Coronary artery (tissue), 2 donors: ENCODE results near the gene LRRC72.

ENCODE experiments used
- DNase-seq: peaks from one replicate; pipeline ENCODE4 v3.0.0-alpha.2; 2017; ENCODE audit warnings: low spot score
- H3K27ac ChIP-seq, 2 donors: fragments of 200-600 bp; sonication (generic); one replicate each; pipeline ENCODE4 v1.5.1; 2016 to 2019
- H3K4me3 ChIP-seq: fragments of 200-600 bp; sonication (generic); 2 replicates; pipeline ENCODE4 v1.5.1; 2016; ENCODE audit warnings: mild to moderate bottlenecking, moderate library complexity
- TF ChIP-seq, protein P1 (sequence below): fragments of 200-600 bp; sonication (generic); IDR thresholded peaks from one replicate; pipeline ENCODE4 v1.5.1; 2019; ENCODE audit warnings: antibody characterized with exemption

The LRRC72 gene

DNA sequence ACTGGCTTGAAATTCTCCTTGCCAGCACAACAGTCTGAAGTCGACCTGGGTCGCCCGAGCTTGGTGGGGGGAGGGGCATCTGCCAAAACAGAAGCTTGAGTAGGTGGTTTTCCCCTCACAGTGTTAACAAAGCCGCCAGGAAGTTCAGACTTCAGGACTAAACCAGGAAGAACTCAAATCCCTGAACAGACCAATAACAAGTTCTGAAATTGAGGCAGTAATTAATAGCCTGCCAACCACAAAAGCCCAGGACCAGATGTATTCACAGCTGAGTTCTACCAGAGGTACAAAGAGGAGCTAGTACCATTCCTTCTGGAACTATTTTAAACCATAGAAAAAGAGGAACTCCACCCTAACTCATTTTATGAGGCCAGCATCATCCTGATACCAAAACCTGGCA, 45.3 kb downstream of the LRRC72 start:
- Histone ChIP-seq H3K4me3 (no peak overlapping the region), H3K27ac (no peak overlapping the region)
- DNase-seq = no peak
- TF ChIP-seq, protein P1, sequence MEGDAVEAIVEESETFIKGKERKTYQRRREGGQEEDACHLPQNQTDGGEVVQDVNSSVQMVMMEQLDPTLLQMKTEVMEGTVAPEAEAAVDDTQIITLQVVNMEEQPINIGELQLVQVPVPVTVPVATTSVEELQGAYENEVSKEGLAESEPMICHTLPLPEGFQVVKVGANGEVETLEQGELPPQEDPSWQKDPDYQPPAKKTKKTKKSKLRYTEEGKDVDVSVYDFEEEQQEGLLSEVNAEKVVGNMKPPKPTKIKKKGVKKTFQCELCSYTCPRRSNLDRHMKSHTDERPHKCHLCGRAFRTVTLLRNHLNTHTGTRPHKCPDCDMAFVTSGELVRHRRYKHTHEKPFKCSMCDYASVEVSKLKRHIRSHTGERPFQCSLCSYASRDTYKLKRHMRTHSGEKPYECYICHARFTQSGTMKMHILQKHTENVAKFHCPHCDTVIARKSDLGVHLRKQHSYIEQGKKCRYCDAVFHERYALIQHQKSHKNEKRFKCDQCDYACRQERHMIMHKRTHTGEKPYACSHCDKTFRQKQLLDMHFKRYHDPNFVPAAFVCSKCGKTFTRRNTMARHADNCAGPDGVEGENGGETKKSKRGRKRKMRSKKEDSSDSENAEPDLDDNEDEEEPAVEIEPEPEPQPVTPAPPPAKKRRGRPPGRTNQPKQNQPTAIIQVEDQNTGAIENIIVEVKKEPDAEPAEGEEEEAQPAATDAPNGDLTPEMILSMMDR = no peak

DNA sequence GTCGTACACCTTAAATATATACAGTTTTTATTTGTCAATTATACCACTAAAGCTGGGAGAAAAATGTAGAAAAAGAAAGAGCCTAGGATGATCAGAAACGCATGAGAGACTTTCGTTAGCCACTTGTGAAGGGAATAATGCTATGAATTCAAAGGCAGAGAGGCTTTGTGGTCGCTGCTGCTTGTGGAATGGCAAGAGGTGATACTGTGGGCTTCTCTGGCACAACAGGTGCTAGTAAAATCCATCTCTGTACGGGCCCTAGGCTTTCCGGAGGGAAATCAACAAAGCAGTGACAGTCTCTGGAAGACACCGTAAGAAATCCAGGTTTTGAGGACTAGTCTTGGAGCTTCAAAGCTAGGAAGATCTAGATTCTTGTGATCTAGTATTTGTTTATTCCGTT, 52.6 kb downstream of the LRRC72 start:
- Histone ChIP-seq H3K27ac (no peak overlapping the region), H3K4me3 (no peak overlapping the region)
- no peak for DNase-seq
- TF ChIP-seq, protein P1 = no peak

DNA sequence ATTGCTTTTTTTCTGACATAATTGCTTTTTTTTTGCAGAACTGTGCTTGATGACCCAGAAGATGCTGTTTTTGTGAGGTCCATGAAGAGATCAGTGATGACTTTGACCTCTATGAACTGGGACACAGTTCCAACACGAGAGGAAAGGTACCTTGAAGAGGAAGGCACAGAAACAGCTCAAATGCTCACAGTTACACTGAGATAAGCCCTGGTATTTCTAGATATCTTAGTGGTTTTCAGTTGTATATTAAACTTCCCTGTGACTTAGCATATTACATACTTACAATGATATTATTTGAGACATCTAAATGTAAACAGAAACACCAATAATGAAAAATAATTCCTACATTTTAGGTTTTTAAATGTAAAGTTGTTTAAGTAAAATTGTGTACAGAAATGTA, 54.7 kb downstream of the LRRC72 start:
- H3K27ac ChIP-seq = no peak overlapping the region
- no peak overlapping the region for H3K4me3 ChIP-seq
- no peak for DNase-seq
- TF ChIP-seq, protein P1 = no peak

DNA sequence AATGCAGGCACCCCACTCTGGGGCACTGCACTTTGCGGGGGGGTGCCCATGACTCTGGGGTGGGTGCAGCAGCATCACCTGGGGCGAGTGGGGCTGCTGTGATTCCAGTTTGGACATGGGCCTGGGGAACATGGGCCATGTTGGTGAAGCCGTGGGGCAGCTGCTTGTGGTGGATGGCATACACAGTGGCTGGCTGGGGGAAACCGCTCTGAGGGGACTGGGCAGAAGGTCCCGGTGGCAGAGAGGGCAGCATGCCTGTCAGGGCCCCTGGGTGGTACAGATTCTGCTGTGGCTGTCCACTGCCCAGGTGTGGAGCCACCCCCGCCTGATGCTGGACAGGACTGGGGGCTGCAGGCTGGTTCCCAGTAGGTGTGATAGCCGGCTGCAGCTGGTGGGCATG, 57.2 kb downstream of the LRRC72 start:
- Histone ChIP-seq H3K4me3 (no peak overlapping the region), H3K27ac (no peak overlapping the region)
- no peak for DNase-seq
- TF ChIP-seq, protein P1 = no peak

DNA sequence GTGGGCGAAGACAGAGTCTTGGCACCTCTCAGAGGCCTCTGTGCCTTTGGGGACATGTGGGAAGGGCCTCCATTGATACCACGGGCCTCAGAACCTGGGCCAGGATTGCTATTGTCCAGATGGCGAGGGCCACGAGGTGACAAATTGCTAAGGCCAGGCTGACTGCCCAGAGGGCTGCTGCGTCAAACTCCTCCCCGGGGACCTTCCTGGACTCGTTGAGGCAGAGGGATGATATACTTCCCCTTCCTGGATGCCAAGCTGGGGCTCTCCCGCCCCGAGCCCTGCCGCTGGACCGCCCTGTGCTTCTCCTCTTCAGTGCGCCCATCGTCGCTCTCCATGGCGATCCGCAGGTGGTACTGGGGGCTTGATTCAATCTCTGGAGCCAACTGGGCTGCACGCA, 58.9 kb downstream of the LRRC72 start:
- Histone ChIP-seq H3K27ac (no peak overlapping the region), H3K4me3 (no peak overlapping the region)
- TF ChIP-seq, protein P1 = no peak
- no peak for DNase-seq

DNA sequence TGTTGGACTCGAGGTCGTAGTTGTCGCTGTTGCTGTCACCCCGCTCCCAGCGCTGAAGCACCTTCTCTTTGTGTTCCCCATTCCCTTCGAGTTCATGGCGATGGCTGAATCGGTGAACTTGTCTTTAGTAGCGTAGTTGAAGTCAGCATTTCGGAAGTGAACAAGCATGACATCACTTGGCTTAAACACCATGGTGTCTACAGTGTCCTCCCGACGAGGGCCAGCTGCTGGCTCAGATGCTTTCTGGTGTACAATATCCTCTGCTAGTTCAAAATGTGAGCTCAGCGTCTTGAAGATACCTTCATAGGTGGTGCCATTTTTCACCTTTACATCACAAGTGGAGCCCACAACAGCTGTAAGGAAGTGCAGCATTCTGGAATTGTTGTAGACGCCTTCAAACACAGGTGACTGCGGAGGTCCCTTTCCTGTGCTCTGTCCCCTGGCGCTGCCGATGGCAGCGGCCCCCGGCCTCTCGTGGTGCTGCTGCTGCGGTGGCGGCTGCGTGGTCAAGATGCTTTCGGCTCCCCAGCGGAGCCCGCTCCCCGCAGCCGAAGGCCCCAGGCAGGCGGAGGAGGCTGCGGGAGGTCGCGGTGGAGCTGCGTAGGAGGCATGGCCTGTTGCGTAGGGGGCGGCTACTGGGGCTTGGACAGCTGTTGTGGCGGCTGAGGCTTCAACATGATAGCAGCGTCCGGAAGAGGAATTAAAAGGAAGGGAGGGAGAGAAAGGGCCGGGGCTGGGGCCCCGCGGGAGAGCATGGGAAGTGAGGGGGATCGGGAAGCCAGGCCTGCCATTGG, 59.7 kb downstream of the LRRC72 start:
- Histone ChIP-seq H3K4me3 (no peak overlapping the region), H3K27ac (no peak overlapping the region)
- TF ChIP-seq, protein P1 = no peak
- no peak for DNase-seq

DNA sequence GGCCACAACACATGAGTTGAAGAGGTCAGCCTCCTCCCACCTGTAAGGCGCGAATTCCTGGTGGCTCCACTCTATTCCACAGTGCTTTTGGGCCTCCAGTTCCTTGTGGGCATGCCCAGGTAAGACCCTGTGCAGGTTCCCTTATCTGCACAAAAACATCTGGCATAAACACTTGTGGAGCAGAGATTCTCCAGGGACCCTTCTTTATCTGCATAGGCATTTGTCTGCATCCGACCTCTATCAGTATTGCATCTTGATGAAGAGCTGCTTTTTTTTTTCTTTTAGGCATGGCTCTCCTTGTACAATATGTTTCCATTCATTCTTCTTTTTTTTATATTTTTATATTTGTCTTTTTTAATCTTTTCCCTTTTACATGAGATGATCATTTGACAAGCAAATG, 60.5 kb downstream of the LRRC72 start:
- TF ChIP-seq, protein P1 = no peak
- Histone ChIP-seq H3K4me3 (no peak overlapping the region), H3K27ac (no peak overlapping the region)
- DNase-seq = no peak
